Duodenal mucosa (tissue), 2 donors: ENCODE results near the gene FDXACB1.

ENCODE experiments used
- H3K27ac ChIP-seq: one replicate; pipeline ENCODE4 v1.7.0; 2013; ENCODE audit warnings: low read depth, low read length
- H3K27me3 ChIP-seq, 2 donors: one replicate each; pipeline ENCODE4 v1.7.0; 2013; ENCODE audit warnings: low read length in 2 of 2, control low read depth in 1 of 2; ENCODE audit not compliant: insufficient read depth in 2 of 2, control insufficient read depth in 1 of 2
- H3K36me3 ChIP-seq, 2 donors: one replicate each; pipeline ENCODE4 v1.7.0; 2013; ENCODE audit warnings: low read length in 2 of 2, control low read depth in 1 of 2; ENCODE audit not compliant: insufficient read depth in 2 of 2, control insufficient read depth in 1 of 2
- H3K4me1 ChIP-seq, 2 donors: one replicate each; pipeline ENCODE4 v1.7.0; 2013; ENCODE audit warnings: low read length in 2 of 2, control low read depth in 1 of 2; ENCODE audit not compliant: insufficient read depth in 2 of 2, control insufficient read depth in 1 of 2
- H3K4me3 ChIP-seq, 2 donors: one replicate each; pipeline ENCODE4 v1.7.0; 2013; ENCODE audit warnings: low read length in 2 of 2, low read depth in 1 of 2
- H3K9ac ChIP-seq, 2 donors: one replicate each; pipeline ENCODE4 v1.7.0; 2013; ENCODE audit warnings: low read length in 2 of 2, low read depth in 1 of 2
- H3K9me3 ChIP-seq, 2 donors: one replicate each; pipeline ENCODE4 v1.7.0; 2013; ENCODE audit warnings: low read length in 2 of 2, control low read depth in 1 of 2; ENCODE audit not compliant: control insufficient read depth in 1 of 2

FDXACB1 gene

GRCh38 chr11:111878849-111879636 lies at the start of gene FDXACB1, which contains the start of gene CFAP68:
FDXACB1 (minus strand) TSS chr11:111879165; CDS start chr11:111879132, 33 bp downstream.
CFAP68 (plus strand) TSS chr11:111879541; CDS start chr11:111879561, 20 bp downstream.
- Histone ChIP-seq H3K36me3 (peaks cover 0 to 8% of the 10 kb centered on the region in 2 donors), H3K4me3 (peak within 1 kb of the TSS; percentile 72 to 86), H3K4me1 (peaks cover 5 to 7% of the 10 kb centered on the region in 2 donors), H3K27ac (peak within 1 kb of the TSS; percentile 84), H3K27me3 (no peaks in the 10 kb centered on the region), H3K9ac (peak within 1 kb of the TSS; percentile 61 to 80), H3K9me3 (no peaks in the 10 kb centered on the region)

GRCh38 chr11:111926505-111927391 lies 47.8 kb upstream of the FDXACB1 start:
- H3K27ac ChIP-seq: peak overlapping the region; percentile 89
- peak overlapping the region; percentile 68 to 73 for H3K4me3 ChIP-seq

GRCh38 chr11:111925953-111926352 lies 47.0 kb upstream of the FDXACB1 start:
- H3K4me1 ChIP-seq: peaks cover 13 to 15% of the 10 kb centered on the region in 2 donors

More at GRCh38 chr11:111926505-111927391, 47.8 kb upstream of the FDXACB1 start:
- H3K27me3 ChIP-seq: no peaks in the 10 kb centered on the region
- peak overlapping the region; percentile 62 to 63 for H3K9ac ChIP-seq
- H3K36me3 ChIP-seq: no peaks in the 10 kb centered on the region
- peaks cover 13 to 15% of the 10 kb centered on the region in 2 donors for H3K4me1 ChIP-seq
- H3K9me3 ChIP-seq: no peaks in the 10 kb centered on the region

GRCh38 chr11:111923951-111924350 lies 45.0 kb upstream of the FDXACB1 start:
- H3K4me1 ChIP-seq: peaks cover 18 to 19% of the 10 kb centered on the region in 2 donors
- H3K4me3 ChIP-seq: no peak overlapping the region
- no peaks in the 10 kb centered on the region for H3K36me3 ChIP-seq
- H3K27me3 ChIP-seq: no peaks in the 10 kb centered on the region
- H3K9ac ChIP-seq: no peak overlapping the region
- no peaks in the 10 kb centered on the region for H3K9me3 ChIP-seq
- H3K27ac ChIP-seq: peak overlapping the region; percentile 46

More at GRCh38 chr11:111925953-111926352, 47.0 kb upstream of the FDXACB1 start:
- Histone ChIP-seq H3K36me3 (no peaks in the 10 kb centered on the region), H3K9me3 (no peaks in the 10 kb centered on the region), H3K4me3 (peak overlapping the region; percentile 63 to 73), H3K9ac (peak overlapping the region; percentile 62 to 63), H3K27me3 (no peaks in the 10 kb centered on the region), H3K27ac (peak overlapping the region; percentile 89)

- Histone ChIP-seq H3K4me1 (peaks cover 19% of the 10 kb centered on the region in 2 donors), H3K4me3 (no peak overlapping the region), H3K36me3 (no peaks in the 10 kb centered on the region), H3K9me3 (no peaks in the 10 kb centered on the region), H3K27me3 (no peaks in the 10 kb centered on the region), H3K27ac (peak overlapping the region; percentile 35), H3K9ac (no peak overlapping the region)
Observed at GRCh38 chr11:111923351-111923788, 44.4 kb upstream of the FDXACB1 start.

- H3K4me1 ChIP-seq: peaks cover 20 to 24% of the 10 kb centered on the region in 2 donors
- peak overlapping the region; percentile 35 for H3K27ac ChIP-seq
- H3K9ac ChIP-seq: no peak overlapping the region
- H3K36me3 ChIP-seq: no peaks in the 10 kb centered on the region
- no peaks in the 10 kb centered on the region for H3K9me3 ChIP-seq
- H3K27me3 ChIP-seq: no peaks in the 10 kb centered on the region
- H3K4me3 ChIP-seq: no peak overlapping the region
Observed at GRCh38 chr11:111922803-111923202, 43.8 kb upstream of the FDXACB1 start.

GRCh38 chr11:111921541-111922230 lies 42.7 kb upstream of the FDXACB1 start:
- peaks cover 21 to 25% of the 10 kb centered on the region in 2 donors for H3K4me1 ChIP-seq
- H3K9me3 ChIP-seq: no peaks in the 10 kb centered on the region
- H3K36me3 ChIP-seq: no peaks in the 10 kb centered on the region
- no peak overlapping the region for H3K27ac ChIP-seq
- H3K27me3 ChIP-seq: no peaks in the 10 kb centered on the region
- H3K4me3 ChIP-seq: no peak overlapping the region
- no peak overlapping the region for H3K9ac ChIP-seq

GRCh38 chr11:111920908-111921307 lies 41.9 kb upstream of the FDXACB1 start:
- Histone ChIP-seq H3K4me1 (peaks cover 14 to 19% of the 10 kb centered on the region in 2 donors), H3K36me3 (no peaks in the 10 kb centered on the region), H3K4me3 (no peak overlapping the region), H3K9me3 (no peaks in the 10 kb centered on the region), H3K9ac (no peak overlapping the region), H3K27ac (no peak overlapping the region), H3K27me3 (no peaks in the 10 kb centered on the region)

GRCh38 chr11:111918390-111919256 lies 39.7 kb upstream of the FDXACB1 start, which contains the start of gene C11orf52:
C11orf52 (plus strand) TSS chr11:111918913; CDS start chr11:111918973, 60 bp downstream.
- peak within 1 kb of the TSS; percentile 82 for H3K27ac ChIP-seq
- peak within 1 kb of the TSS; percentile 42 to 58 for H3K9ac ChIP-seq
- H3K4me1 ChIP-seq: peaks cover 12% of the 10 kb centered on the region in 2 donors
- H3K27me3 ChIP-seq: no peaks in the 10 kb centered on the region
- H3K36me3 ChIP-seq: no peaks in the 10 kb centered on the region
- H3K9me3 ChIP-seq: no peaks in the 10 kb centered on the region
- H3K4me3 ChIP-seq: peak within 1 kb of the TSS; percentile 63 to 68
